ENCODE measurements around the gene ZNF629. TPM values are rescaled to one million over a fixed set of nuclear protein-coding genes. Genes with fewer than 3 reads are reported as not detected.

ZNF629 gene
- total and polyA plus RNA-seq, 2 of the 4 experiments (the other 2 are of a cell fraction) = 7.3 to 9.1 TPM

DNA sequence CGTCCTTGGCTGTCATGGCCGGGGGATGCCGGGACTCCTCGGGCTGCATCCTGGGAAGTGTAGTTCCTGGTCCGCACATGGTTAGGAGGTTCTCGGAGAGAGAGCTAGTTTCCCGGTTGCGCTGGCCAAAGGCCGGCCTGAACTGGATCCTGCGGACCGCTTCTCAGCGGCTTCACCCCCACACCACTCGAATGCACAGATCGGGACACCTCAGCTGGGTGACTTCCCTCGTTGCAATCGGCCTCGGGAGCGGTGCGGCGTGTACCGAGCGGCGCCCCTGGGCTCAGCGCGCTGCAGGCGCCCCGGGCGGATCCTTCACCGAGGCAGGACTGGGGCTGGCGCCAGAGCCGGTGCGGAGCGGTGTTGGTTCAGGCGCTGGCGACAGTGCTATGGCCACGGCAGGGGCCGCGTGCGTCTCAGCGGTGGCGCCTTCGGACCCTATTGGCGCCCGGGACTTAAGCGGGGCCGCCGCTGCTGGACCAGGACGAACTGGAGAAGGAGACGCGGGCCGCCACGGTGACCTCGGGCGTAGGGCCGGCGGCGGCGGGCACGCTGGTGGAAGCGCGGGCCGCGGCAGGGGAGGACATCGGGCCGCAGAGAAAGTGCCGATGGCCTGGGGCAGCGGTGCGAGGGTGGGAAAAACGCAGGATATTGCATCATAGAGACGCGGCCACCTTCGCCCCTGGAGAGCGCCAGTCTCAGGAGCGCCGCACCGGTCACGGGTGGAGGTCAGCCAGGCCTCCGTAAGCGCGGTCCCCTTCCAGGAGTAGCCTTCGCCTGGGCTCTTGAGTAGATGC is 11.4 kb downstream of the ZNF629 start:
- intact Hi-C loops (cut with micrococcal nuclease) (loop anchor here (1.0 kb wide), 1 partner anchor 27 kb away; the partner anchor contains the start of gene PHKG2), in situ Hi-C loops (cut with MboI; ENCODE audit: low sequenced_read_pairs) (no loop called here), dilution Hi-C loops (cut with HindIII; ENCODE audit: low sequenced_read_pairs, unreplicated experiment) (no loop called here)
- Histone ChIP-seq H4K20me1 (ENCODE audit: insufficient read depth, low read length) (no peaks in the 10 kb centered on the region; the same call in 1 of the 2 replicates), H2AK5ac (ENCODE audit: low read depth, low read length) (peak overlapping the region; percentile 68), H4K8ac (ENCODE audit: low read depth in 2 of 2, low read length in 2 of 2) (peak overlapping the region; percentile 95 to 99), H3K9ac (ENCODE audit: low read depth, low read length) (peak overlapping the region; percentile 78), H3K79me1 (ENCODE audit: low read depth in 1 of 2, low read length in 2 of 2) (peaks cover 15 to 78% of the 10 kb centered on the region in 2 experiments), H3K9me3 (ENCODE audit: control insufficient read depth, insufficient read depth, low read length) (no peaks in the 10 kb centered on the region), H3K36me3 (ENCODE audit: control insufficient read depth, insufficient read depth, low read length) (peaks cover 41% of the 10 kb centered on the region), H3K4me1 (ENCODE audit: control insufficient read depth, insufficient read depth, low read length) (peaks cover 13% of the 10 kb centered on the region), H3K4ac (ENCODE audit: low read depth, low read length) (peak overlapping the region; percentile 90), H2BK20ac (ENCODE audit: low read depth, low read length) (no peak overlapping the region), H4K5ac (ENCODE audit: low read depth, low read length) (peak overlapping the region; percentile 93), H2BK5ac (ENCODE audit: low read depth, low read length, poor library complexity, severe bottlenecking) (peak overlapping the region; percentile 65), H3K27me3 (ENCODE audit: control insufficient read depth, insufficient read depth, low read length) (no peaks in the 10 kb centered on the region), H3K23ac (ENCODE audit: low read depth, low read length) (peak overlapping the region; percentile 90), H3K4me2 (ENCODE audit: low read depth, low read length) (peak overlapping the region; percentile 96), H2BK120ac (ENCODE audit: low read depth, low read length) (peak overlapping the region; percentile 50), H4K91ac (ENCODE audit: insufficient read depth, low read depth, low read length) (peak overlapping the region; percentile 83), H3K4me3 (ENCODE audit: insufficient read depth, low read depth, low read length) (peak overlapping the region; percentile 68), H2AK9ac (replicated peaks; ENCODE audit: low read depth, low read length, poor library complexity) (peak overlapping the region; percentile 99), H2BK15ac (ENCODE audit: low read depth, low read length) (no peak overlapping the region), H3K14ac (replicated peaks; ENCODE audit: low read depth, low read length) (peak overlapping the region; percentile 80), H3K9me1 (ENCODE audit: insufficient read depth, low read length) (peaks cover 32% of the 10 kb centered on the region; the same call in 1 of the 2 replicates), H3K56ac (ENCODE audit: extremely low read depth, insufficient read depth, low read length) (peak overlapping the region; percentile 90; the same call in 1 of the 2 replicates), H3K18ac (ENCODE audit: low read depth, low read length) (peak overlapping the region; percentile 48; the same call in 1 of the 2 replicates), H2AFZ (replicated peaks; ENCODE audit: low read length, poor library complexity) (peak overlapping the region; percentile 92), H3K27ac (ENCODE audit: insufficient read depth, low read length) (peak overlapping the region; percentile 79)
- ATAC-seq (ENCODE audit: low read depth) (peak; percentile 83), DNase-seq (peak; percentile 76)
- BruUV-seq (replicated peaks) = no TSS peak
- TF ChIP-seq NFE2L2 (IDR thresholded peaks at IDR 0.05; ENCODE audit: low read depth, low read length) (no peak), BHLHE40 (IDR thresholded peaks at IDR 0.05; ENCODE audit: low read depth, low read length) (peak; percentile 46; the same call in 1 of the 2 replicates), SMC3 (IDR thresholded peaks at IDR 0.05; ENCODE audit: low read depth, low read length) (no peak), RFX5 (IDR thresholded peaks at IDR 0.05; ENCODE audit: low read depth, low read length) (no peak), CHD1 (IDR thresholded peaks at IDR 0.05; ENCODE audit: low read depth, low read length) (no peak), CEBPB (IDR thresholded peaks at IDR 0.05; ENCODE audit: low read depth, low read length) (peak; percentile 94), MXI1 (IDR thresholded peaks at IDR 0.05; ENCODE audit: borderline replicate concordance, low read depth, low read length) (peak; percentile 98)
- TF ChIP-seq, protein P1, sequence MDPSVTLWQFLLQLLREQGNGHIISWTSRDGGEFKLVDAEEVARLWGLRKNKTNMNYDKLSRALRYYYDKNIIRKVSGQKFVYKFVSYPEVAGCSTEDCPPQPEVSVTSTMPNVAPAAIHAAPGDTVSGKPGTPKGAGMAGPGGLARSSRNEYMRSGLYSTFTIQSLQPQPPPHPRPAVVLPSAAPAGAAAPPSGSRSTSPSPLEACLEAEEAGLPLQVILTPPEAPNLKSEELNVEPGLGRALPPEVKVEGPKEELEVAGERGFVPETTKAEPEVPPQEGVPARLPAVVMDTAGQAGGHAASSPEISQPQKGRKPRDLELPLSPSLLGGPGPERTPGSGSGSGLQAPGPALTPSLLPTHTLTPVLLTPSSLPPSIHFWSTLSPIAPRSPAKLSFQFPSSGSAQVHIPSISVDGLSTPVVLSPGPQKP (IDR thresholded peaks at IDR 0.05; ENCODE audit: borderline replicate concordance, low read depth, low read length) = no peak
- ChIA-PET CTCF (interaction anchor here (1.0 kb wide), 1 partner anchor 32 kb away, joined by 5 read pairs; no protein-coding TSS in a partner anchor), POLR2A (ENCODE audit: unreplicated experiment) (no interaction called here)
- 1% methylated on average over 51 of the region's 81 CpGs; no CpG with 5 or more reads in 1 of the 2 experiments for WGBS, 2 experiments (ENCODE audit: extremely low coverage in 2 of 2, insufficient read length in 1 of 2)

Measured in IMR-90 (cell line).